H9 (cell line): Measurements from ENCODE around the gene NR2F1-AS1. TPM values are rescaled to one million over a fixed set of nuclear protein-coding genes. Genes with fewer than 3 reads are reported as not detected.

Experiments
- DNase-seq: peaks from one replicate; pipeline ENCODE4 v3.0.0-alpha.2; 2017
- H2AFZ ChIP-seq: one replicate; pipeline ENCODE4 v1.6.1; 2013; ENCODE audit warnings: mild to moderate bottlenecking, low read length, control low read depth, moderate library complexity
- H2AK5ac ChIP-seq: 2 replicates; pipeline ENCODE4 v1.6.1; 2013; ENCODE audit warnings: low read length, control low read depth, mixed read lengths; ENCODE audit not compliant: insufficient read length
- H2BK120ac ChIP-seq: one replicate; pipeline ENCODE4 v1.6.1; 2013; ENCODE audit warnings: low read depth, mild to moderate bottlenecking, low read length, control low read depth, inconsistent platforms; ENCODE audit not compliant: poor library complexity, severe bottlenecking
- H2BK12ac ChIP-seq: 2 replicates; pipeline ENCODE4 v1.6.1; 2013; ENCODE audit warnings: low read length, control low read depth, mixed read lengths, low read depth; ENCODE audit not compliant: insufficient read length
- H2BK15ac ChIP-seq: 2 replicates; pipeline ENCODE4 v1.6.1; 2013; ENCODE audit warnings: low read depth, low read length, control low read depth
- H2BK20ac ChIP-seq: one replicate; pipeline ENCODE4 v1.6.1; 2013; ENCODE audit warnings: low read depth, mild to moderate bottlenecking, low read length, control low read depth, inconsistent platforms; ENCODE audit not compliant: poor library complexity, severe bottlenecking
- H2BK5ac ChIP-seq: 2 replicates; pipeline ENCODE4 v1.6.1; 2013; ENCODE audit warnings: low read length, control low read depth, mixed read lengths; ENCODE audit not compliant: insufficient read length
- H3K14ac ChIP-seq: 2 replicates; pipeline ENCODE4 v1.6.1; 2013; ENCODE audit warnings: low read length, control low read depth; ENCODE audit not compliant: insufficient read depth
- H3K18ac ChIP-seq: 2 replicates; pipeline ENCODE4 v1.6.1; 2013; ENCODE audit warnings: low read depth, mild to moderate bottlenecking, mixed read lengths, low read length, control low read depth; ENCODE audit not compliant: insufficient read length
- H3K23ac ChIP-seq: 2 replicates; pipeline ENCODE4 v1.6.1; 2013; ENCODE audit warnings: low read length, control low read depth, mixed read lengths, low read depth; ENCODE audit not compliant: insufficient read length
- H3K23me2 ChIP-seq: 2 replicates; pipeline ENCODE4 v1.6.1; 2013; ENCODE audit warnings: low read depth, mild to moderate bottlenecking, mixed read lengths, low read length, control low read depth; ENCODE audit not compliant: insufficient read length, poor library complexity, severe bottlenecking
- H3K27ac ChIP-seq: 2 replicates; pipeline ENCODE4 v1.5.1; 2013; ENCODE audit warnings: low read length, control low read depth, mixed read lengths, low read depth; ENCODE audit not compliant: insufficient read length
- H3K27me3 ChIP-seq: 2 replicates; pipeline ENCODE4 v1.6.1; 2013; ENCODE audit warnings: low read length, control low read depth, inconsistent platforms; ENCODE audit not compliant: insufficient read depth
- H3K4ac ChIP-seq: 2 replicates; pipeline ENCODE4 v1.6.1; 2013; ENCODE audit warnings: low read depth, mild to moderate bottlenecking, control low read depth, inconsistent platforms, low read length, moderate library complexity
- H3K4me1 ChIP-seq: 2 replicates; pipeline ENCODE4 v1.6.1; 2013; ENCODE audit warnings: low read length, control low read depth, inconsistent platforms; ENCODE audit not compliant: insufficient read depth
- H3K4me2 ChIP-seq: 2 replicates; pipeline ENCODE4 v1.6.1; 2013; ENCODE audit warnings: low read length, control low read depth, mixed read lengths; ENCODE audit not compliant: insufficient read length, insufficient read depth
- H3K56ac ChIP-seq: 2 replicates; pipeline ENCODE4 v1.6.1; 2013; ENCODE audit warnings: low read depth, mild to moderate bottlenecking, mixed read lengths, low read length, control low read depth; ENCODE audit not compliant: insufficient read length
- H3K79me1 ChIP-seq: 2 replicates; pipeline ENCODE4 v1.6.1; 2013; ENCODE audit warnings: low read depth, mild to moderate bottlenecking, moderate library complexity, low read length, control low read depth, inconsistent platforms; ENCODE audit not compliant: insufficient read depth, poor library complexity, severe bottlenecking
- H3K79me2 ChIP-seq: 2 replicates; pipeline ENCODE4 v1.6.1; 2013; ENCODE audit warnings: low read length, control low read depth, inconsistent platforms; ENCODE audit not compliant: insufficient read depth
- H3K9ac ChIP-seq: 2 replicates; pipeline ENCODE4 v1.6.1; 2013; ENCODE audit warnings: low read length, control low read depth, mixed read lengths; ENCODE audit not compliant: insufficient read length; ENCODE audit errors: extremely low read depth
- H3K9me3 ChIP-seq: one replicate; pipeline ENCODE4 v1.6.1; 2013; ENCODE audit warnings: low read depth, low read length, inconsistent platforms; ENCODE audit not compliant: control insufficient read depth
- H3T11ph ChIP-seq: one replicate; pipeline ENCODE4 v1.6.1; 2013; ENCODE audit warnings: mild to moderate bottlenecking, low read length, control low read depth, inconsistent platforms
- H4K20me1 ChIP-seq: one replicate; pipeline ENCODE4 v1.6.1; 2013; ENCODE audit not compliant: control insufficient read depth, insufficient read length, insufficient read depth
- H4K5ac ChIP-seq: 2 replicates; pipeline ENCODE4 v1.6.1; 2013; ENCODE audit warnings: low read depth, mild to moderate bottlenecking, mixed read lengths, low read length, control low read depth; ENCODE audit not compliant: insufficient read length
- H4K8ac ChIP-seq: replicated peaks from 2 replicates; pipeline ENCODE4 v1.6.1; 2013; ENCODE audit warnings: low read length, control low read depth, mixed read lengths, low read depth; ENCODE audit not compliant: insufficient read length
- H4K91ac ChIP-seq: 2 replicates; pipeline ENCODE4 v1.6.1; 2013; ENCODE audit warnings: low read depth, mild to moderate bottlenecking, moderate library complexity, mixed read lengths, low read length, control low read depth; ENCODE audit not compliant: insufficient read length
- H3K27ac Mint-ChIP-seq, 3 experiments: 2 replicates in 2 of 3; 3 replicates in 1 of 3; pipeline ENCODE4 v1.8.0; 2020 to 2021; ENCODE audit warnings: mixed read lengths in 3 of 3, mild to moderate bottlenecking in 1 of 3, moderate library complexity in 1 of 3
- H3K27me3 Mint-ChIP-seq: 2 replicates; pipeline ENCODE4 v1.8.0; 2021; ENCODE audit warnings: low read depth, mild to moderate bottlenecking, moderate library complexity, mixed read lengths
- H3K36me3 Mint-ChIP-seq, 3 experiments: 2 replicates in 2 of 3; 3 replicates in 1 of 3; pipeline ENCODE4 v1.8.0; 2020 to 2021; ENCODE audit warnings: low read depth in 3 of 3, mixed read lengths in 3 of 3; ENCODE audit not compliant: insufficient read depth in 1 of 3
- H3K4me1 Mint-ChIP-seq, 2 experiments: 2 replicates each; pipeline ENCODE4 v1.8.0; 2020; ENCODE audit warnings: mixed read lengths in 2 of 2
- H3K4me3 Mint-ChIP-seq, 2 experiments: 2 replicates in 1 of 2; 3 replicates in 1 of 2; pipeline ENCODE4 v1.8.0; 2020 to 2021; ENCODE audit warnings: mild to moderate bottlenecking in 2 of 2, mixed read lengths in 2 of 2, moderate library complexity in 1 of 2
- H3K9me3 Mint-ChIP-seq, 2 experiments: 2 replicates in 1 of 2; 3 replicates in 1 of 2; pipeline ENCODE4 v1.8.0; 2020; ENCODE audit warnings: mild to moderate bottlenecking in 2 of 2, mixed read lengths in 2 of 2, moderate library complexity in 1 of 2
- CTCF ChIP-seq: fragments of 200-600 bp; sonication (generic); conservative IDR thresholded peaks from 3 replicates; pipeline ENCODE4 v1.8.0; 2021; ENCODE audit warnings: antibody characterized with exemption, mild to moderate bottlenecking
- whole genome bisulfite sequencing: extraction: QIAGEN DNeasy Blood & Tissue Kit; methylation state at CpG from one replicate; pipeline ENCODE4 v1.1.7; 2013; ENCODE audit warnings: missing lambda C conversion rate, low lambda C conversion rate, mixed read lengths; ENCODE audit not compliant: insufficient read length; ENCODE audit errors: extremely low coverage; 5-methylcytosine and 5-hydroxymethylcytosine counted together
- total RNA-seq: library from RNA; stranded (reverse); gene quantifications from 2 replicates; pipeline ENCODE4 v1.2.1, GENCODE V29; 2021

The NR2F1-AS1 gene
- total RNA-seq, 1 experiment from 2014 or later = 1.9 TPM

- Histone ChIP-seq H3K9me3 (no peaks in the 10 kb centered on the region), H3K14ac (no peak overlapping the region), H4K91ac (no peak overlapping the region), H3K4ac (no peak overlapping the region), H3K79me1 (no peaks in the 10 kb centered on the region), H3K4me2 (no peak overlapping the region), H3K18ac (no peak overlapping the region), H3K23ac (no peak overlapping the region), H2BK120ac (no peak overlapping the region), H3T11ph (no peak overlapping the region), H4K5ac (no peak overlapping the region), H3K27me3 (no peaks in the 10 kb centered on the region), H4K20me1 (no peaks in the 10 kb centered on the region), H2AFZ (no peak overlapping the region), H2BK12ac (no peak overlapping the region), H3K23me2 (no peaks in the 10 kb centered on the region), H3K27ac (no peak overlapping the region), H3K56ac (no peak overlapping the region), H2AK5ac (no peak overlapping the region), H2BK5ac (no peak overlapping the region), H3K9ac (no peak overlapping the region), H3K4me1 (peaks cover 11% of the 10 kb centered on the region), H2BK20ac (no peak overlapping the region), H3K79me2 (no peaks in the 10 kb centered on the region), H2BK15ac (no peak overlapping the region), H4K8ac (no peak overlapping the region)
- no peak overlapping the region; a peak in 2 of 7 replicates for H3K27ac Mint-ChIP-seq
- H3K27me3 Mint-ChIP-seq = no peaks in the 10 kb centered on the region
- H3K4me1 Mint-ChIP-seq = peaks cover 32 to 43% of the 10 kb centered on the region in 2 experiments
- no peak for DNase-seq
- no peak for TF ChIP-seq CTCF
- no CpG with 5 or more reads among the region's 1 CpG for WGBS
- no peaks in the 10 kb centered on the region for H3K36me3 Mint-ChIP-seq
- no peaks in the 10 kb centered on the region for H3K9me3 Mint-ChIP-seq
- no peak overlapping the region for H3K4me3 Mint-ChIP-seq
These were observed 153.7 kb downstream of the NR2F1-AS1 start for GRCh38 chr5:93427316-93427715.
